ENCODE data around the gene IL1R1.

IL1R1 gene

DNA sequence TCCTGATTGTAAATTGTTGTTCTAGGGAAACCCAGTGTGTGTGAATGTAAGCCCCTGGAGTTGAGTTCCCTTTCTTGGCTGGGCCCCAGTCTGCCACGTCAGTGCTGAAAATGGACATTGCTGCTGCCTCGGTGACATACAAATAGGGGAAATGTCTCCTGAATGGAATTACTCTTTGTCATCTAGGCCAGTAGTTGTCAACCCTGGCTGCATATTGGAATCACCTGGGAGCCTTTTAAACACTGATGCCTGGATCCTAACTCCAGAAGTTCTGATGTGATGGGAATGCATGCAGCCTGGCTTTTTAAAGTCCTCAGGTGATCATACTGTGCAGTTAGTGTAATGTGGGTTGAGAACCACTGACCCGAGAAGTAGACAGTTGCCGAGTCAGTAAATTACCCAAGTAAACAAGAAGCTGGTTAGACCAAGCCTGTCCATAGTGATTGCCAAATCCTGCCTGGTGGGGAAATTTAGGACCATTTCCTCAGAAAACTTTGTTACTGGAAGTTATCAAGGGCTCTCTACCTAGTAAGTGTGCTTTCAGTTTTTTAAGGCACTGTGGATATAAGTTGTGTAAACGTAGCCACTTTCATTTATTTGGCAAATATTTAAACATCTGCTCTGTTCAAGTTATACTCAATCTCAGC, 27.6 kb upstream of the IL1R1 start:
- Histone ChIP-seq H3K27me3 (no peaks in the 10 kb centered on the region), H3K4me3 (ENCODE audit: low read depth, low read length) (no peak overlapping the region), H3K4me1 (no peaks in the 10 kb centered on the region), H3K36me3 (no peaks in the 10 kb centered on the region), H3K9me3 (no peaks in the 10 kb centered on the region)
- TF ChIP-seq, protein P1, sequence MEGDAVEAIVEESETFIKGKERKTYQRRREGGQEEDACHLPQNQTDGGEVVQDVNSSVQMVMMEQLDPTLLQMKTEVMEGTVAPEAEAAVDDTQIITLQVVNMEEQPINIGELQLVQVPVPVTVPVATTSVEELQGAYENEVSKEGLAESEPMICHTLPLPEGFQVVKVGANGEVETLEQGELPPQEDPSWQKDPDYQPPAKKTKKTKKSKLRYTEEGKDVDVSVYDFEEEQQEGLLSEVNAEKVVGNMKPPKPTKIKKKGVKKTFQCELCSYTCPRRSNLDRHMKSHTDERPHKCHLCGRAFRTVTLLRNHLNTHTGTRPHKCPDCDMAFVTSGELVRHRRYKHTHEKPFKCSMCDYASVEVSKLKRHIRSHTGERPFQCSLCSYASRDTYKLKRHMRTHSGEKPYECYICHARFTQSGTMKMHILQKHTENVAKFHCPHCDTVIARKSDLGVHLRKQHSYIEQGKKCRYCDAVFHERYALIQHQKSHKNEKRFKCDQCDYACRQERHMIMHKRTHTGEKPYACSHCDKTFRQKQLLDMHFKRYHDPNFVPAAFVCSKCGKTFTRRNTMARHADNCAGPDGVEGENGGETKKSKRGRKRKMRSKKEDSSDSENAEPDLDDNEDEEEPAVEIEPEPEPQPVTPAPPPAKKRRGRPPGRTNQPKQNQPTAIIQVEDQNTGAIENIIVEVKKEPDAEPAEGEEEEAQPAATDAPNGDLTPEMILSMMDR (IDR thresholded peaks at IDR 0.05; ENCODE audit: low read depth, low read length) = no peak
- no peak for DNase-seq

DNA sequence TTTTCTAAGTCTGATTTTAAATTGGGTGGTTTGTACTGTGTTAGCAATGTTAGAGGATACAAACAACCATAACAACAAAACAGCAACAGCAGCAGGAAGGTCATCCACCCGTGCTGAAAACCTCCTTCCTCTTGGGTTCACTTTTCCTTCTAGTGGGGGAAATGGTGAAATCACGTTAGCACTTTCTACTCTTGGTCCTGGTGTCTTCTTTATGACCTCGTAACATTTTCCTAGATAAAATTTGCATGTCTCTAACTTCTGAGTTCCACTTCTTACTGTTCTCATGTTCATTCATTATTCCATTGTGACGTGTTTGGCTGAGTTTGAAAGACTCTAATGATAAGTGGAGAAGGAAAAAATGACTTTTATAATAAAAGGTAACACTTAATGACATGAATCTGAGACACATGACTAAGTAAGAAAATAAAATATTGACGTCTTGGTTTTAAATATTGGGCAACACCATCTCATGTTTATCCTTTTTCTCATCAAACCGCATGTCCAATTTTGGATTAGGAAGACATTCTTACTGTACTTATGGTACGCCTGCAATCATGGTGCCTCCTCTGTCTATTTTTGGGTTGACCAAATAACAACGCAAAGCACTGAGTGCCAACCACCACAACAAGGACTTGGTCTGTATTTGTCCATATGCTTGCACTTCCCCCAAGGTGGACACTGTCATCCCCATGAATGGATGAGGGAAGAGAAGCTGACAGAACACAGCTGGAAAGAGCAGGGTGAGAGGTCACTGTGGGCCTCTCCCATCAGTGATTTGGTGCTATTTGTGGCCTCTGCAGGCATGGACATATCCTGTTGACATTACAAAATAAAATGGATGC, 25.7 kb upstream of the IL1R1 start:
- Histone ChIP-seq H3K27me3 (no peaks in the 10 kb centered on the region), H3K36me3 (no peaks in the 10 kb centered on the region), H3K4me1 (no peaks in the 10 kb centered on the region), H3K4me3 (ENCODE audit: low read depth, low read length) (no peak overlapping the region), H3K9me3 (no peaks in the 10 kb centered on the region)
- DNase-seq = no peak
- TF ChIP-seq, protein P1 (IDR thresholded peaks at IDR 0.05; ENCODE audit: low read depth, low read length) = no peak

DNA sequence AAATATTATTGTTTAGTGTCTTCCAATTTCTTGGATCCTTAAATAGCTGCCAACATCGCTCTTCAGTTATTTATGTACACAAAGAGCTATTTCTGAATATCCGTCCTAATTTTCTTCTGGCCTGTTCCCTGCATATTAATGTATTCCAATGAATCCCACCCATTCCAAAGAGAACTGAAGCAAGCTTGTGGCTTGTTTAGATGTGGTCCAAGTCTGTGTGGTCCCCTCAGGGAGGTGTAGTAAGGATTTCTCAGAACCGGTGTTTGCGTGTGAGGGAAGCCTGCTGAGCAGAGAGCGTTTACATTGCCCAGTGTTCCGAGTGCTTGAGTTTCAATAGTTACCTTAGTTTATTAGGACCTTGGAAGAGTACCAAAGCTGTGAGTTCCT, 25.1 kb upstream of the IL1R1 start:
- Histone ChIP-seq H3K9me3 (no peaks in the 10 kb centered on the region), H3K36me3 (no peaks in the 10 kb centered on the region), H3K27me3 (no peaks in the 10 kb centered on the region), H3K4me3 (ENCODE audit: low read depth, low read length) (no peak overlapping the region), H3K4me1 (no peaks in the 10 kb centered on the region)
- DNase-seq = no peak
- TF ChIP-seq, protein P1 (IDR thresholded peaks at IDR 0.05; ENCODE audit: low read depth, low read length) = no peak

DNA sequence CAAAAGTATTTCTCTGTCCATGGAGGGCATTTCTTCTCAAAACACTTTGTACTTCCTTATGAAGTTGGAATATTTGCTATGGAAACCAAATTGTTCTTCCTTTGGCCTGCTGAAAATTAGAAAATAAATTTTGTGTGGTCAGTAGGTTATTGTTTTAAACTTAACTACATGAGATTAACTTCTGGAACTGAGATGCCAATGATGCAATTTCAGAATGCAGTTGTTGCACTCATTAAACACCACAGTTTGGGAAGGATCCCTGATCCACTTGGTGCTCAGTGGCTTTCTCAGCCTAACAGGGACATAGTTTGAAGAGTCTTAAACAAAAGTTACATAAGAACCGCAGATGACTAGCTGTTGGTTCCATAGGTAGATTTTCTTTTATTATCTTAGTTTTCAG, 23.3 kb upstream of the IL1R1 start:
- no peak for DNase-seq
- Histone ChIP-seq H3K4me1 (no peaks in the 10 kb centered on the region), H3K9me3 (no peaks in the 10 kb centered on the region), H3K36me3 (no peaks in the 10 kb centered on the region), H3K4me3 (ENCODE audit: low read depth, low read length) (no peak overlapping the region), H3K27me3 (no peaks in the 10 kb centered on the region)
- TF ChIP-seq, protein P1 (IDR thresholded peaks at IDR 0.05; ENCODE audit: low read depth, low read length) = no peak

DNA sequence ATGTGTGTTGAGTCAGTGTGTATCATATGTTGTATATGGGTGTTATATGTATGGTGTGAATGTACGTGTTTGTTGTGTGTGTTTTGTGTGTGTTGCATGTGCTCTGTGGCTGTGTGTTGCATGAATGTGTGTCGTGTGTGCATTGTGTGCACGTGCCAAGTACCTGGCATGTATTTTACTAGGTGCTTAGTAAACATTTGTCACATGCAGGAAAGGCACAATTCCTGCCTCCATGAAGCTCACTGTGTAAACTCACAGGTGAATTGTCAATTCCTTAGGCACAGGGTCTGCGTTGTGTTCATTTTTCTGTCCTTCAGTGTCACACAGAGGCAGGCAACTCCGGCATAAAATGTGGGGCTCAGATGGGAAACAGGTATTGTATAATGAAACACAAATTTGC, 22.3 kb upstream of the IL1R1 start:
- no peak for DNase-seq
- no peaks in the 10 kb centered on the region for H3K4me1 ChIP-seq
- H3K9me3 ChIP-seq = no peaks in the 10 kb centered on the region
- TF ChIP-seq, protein P1 (IDR thresholded peaks at IDR 0.05; ENCODE audit: low read depth, low read length) = no peak
- H3K4me3 ChIP-seq (ENCODE audit: low read depth, low read length) = no peak overlapping the region
- no peaks in the 10 kb centered on the region for H3K27me3 ChIP-seq
- H3K36me3 ChIP-seq = no peaks in the 10 kb centered on the region

DNA sequence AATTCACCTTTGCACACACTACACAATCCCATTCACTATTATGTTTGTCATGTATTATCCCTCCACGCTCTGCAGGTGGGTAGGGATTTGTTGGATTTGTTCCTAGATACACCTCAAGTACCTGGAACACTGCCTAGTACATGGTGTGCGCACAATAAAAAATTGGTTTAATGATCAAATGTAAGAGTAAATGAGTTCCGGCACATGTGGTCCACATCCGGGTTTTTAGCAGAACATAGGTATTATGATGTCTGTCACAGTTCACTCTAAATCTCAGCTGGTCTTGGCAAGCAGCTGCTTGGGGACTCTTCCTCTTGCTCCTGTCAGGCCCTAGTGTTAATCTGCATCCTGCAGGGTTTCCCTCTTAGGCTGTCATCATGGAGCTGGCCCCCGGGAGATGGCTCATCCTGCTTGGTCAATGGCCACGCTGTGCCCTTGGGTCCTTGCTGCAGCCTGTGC, 21.8 kb upstream of the IL1R1 start:
- no peak for DNase-seq
- no peaks in the 10 kb centered on the region for H3K27me3 ChIP-seq
- no peaks in the 10 kb centered on the region for H3K9me3 ChIP-seq
- no peaks in the 10 kb centered on the region for H3K36me3 ChIP-seq
- TF ChIP-seq, protein P1 (IDR thresholded peaks at IDR 0.05; ENCODE audit: low read depth, low read length) = no peak
- H3K4me3 ChIP-seq (ENCODE audit: low read depth, low read length) = no peak overlapping the region
- no peaks in the 10 kb centered on the region for H3K4me1 ChIP-seq
